RKO (cell line): ENCODE results near the gene NLRX1.
A peak's percentile ranks its signal among the peaks of the same experiment; 100 is the strongest.
"Not testable (repeated sequence)": the region's sequence is repeated elsewhere in the genome, so short reads cannot be mapped to it uniquely, and the experiment has no call there.

ENCODE experiments used
- DNase-seq: peaks from one replicate; pipeline ENCODE4 v3.0.0-alpha.2; 2016; ENCODE audit warnings: low spot score

NLRX1 gene

DNA sequence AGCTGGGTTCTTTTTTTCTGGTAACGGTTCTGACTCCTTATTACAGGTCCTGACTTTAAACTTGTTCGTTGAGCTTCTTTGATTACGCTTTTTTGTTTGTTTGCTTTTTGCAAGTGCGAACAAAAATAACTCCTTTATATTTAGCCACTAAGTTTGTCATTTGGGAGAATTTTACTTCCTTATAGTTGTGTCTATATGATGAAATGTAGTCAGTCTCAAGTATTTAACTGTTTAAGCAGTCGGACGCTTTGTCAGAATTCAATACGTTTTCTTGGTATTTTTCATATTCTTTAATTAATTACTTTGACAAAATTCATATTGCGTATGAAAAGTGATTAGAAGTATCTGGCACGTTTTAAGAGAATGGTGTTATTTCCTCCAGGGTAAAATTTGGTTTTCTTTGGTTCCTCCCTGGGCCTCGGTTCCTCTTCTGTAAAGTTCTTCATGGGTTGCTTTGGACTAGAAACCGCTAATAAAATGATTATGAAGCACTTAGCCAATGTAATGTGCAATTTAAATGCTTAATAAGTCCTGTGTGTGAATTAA lies 39.0 kb downstream of the NLRX1 start:
- DNase-seq, result no peak

- no peak for DNase-seq
These were observed 40.7 kb downstream of the NLRX1 start for GRCh38 chr11:119209186-119209585.

DNA sequence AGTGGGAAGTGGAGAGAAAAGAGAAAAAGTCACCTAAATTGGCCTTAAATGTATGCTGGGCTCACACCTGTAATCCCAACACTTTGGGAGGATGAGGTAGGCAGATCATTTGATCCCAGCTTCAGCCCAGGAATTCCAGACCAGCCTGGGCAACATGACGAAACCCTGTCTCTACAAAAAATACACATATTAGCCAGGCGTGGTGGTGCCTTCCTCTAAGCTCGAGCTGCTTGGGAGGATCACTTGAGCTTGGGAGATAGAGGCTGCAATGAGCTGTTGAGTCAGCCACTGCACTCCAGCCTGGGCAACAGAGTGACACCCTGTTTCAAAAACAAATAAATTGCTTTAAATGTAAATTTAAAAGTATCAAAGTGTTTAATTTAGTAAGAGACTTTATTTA lies 41.5 kb downstream of the NLRX1 start:
- DNase-seq, result no peak

DNA sequence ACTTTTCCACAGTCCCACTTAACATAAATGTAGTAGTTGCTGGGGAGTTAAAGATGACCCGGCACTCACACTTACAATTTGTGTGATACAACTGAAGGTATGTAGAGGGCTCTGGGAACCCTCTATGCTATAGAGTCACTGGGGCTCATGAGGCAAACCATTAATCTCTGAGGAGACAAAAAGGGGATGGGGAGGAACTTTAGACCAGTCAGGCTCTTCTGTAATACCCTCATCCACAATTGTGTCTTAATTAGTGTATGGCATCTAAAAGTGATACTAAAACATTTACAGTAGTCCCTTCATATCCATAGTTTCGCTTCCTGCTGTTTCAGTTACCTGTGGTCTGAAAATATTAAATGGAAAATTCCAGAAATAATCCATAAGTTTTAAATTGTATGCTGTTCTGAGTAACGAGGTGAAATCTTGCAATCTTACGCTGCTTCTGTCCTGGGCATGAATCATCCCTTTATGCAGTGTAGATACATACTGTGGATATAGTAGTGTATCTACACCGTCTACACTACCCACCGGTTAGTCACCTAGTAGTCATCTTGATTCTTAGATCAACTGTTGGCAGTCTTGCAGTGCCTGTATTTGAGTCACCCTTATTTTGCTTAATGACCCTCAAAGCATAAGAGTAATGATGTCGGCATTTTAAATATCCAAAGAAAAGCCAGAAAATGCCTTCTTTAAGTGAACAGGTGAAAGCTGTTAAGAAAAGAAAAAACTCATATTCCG lies 49.8 kb downstream of the NLRX1 start:
- DNase-seq, result peak; percentile 99

DNA sequence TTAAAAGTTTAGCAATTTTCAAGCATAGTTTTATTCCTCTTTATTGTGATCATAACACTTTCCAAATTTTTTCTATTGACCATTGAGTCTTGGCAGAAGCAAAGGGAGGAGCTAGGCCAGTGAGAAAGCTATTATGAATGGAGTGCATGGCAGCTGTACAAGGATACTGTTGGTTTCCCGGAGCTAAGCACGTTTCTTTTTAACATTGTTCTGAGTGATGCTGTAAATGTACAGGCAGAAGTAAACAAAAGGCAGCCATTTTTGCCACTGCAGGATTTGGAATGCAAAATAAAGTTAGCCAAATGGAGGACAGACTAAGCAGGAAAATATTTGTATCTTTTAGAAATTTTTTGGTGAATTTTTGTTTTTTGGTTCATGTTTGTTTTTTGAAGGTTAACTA lies 53.8 kb downstream of the NLRX1 start:
- DNase-seq, result no peak

- DNase-seq, result no peak
These were observed 54.4 kb downstream of the NLRX1 start for GRCh38 chr11:119222891-119223290.

- no peak for DNase-seq
These were observed 55.3 kb downstream of the NLRX1 start for GRCh38 chr11:119223856-119224255.

GRCh38 chr11:119228535-119229287 lies 60.2 kb downstream of the NLRX1 start:
- DNase-seq, result not testable (repeated sequence)

DNA sequence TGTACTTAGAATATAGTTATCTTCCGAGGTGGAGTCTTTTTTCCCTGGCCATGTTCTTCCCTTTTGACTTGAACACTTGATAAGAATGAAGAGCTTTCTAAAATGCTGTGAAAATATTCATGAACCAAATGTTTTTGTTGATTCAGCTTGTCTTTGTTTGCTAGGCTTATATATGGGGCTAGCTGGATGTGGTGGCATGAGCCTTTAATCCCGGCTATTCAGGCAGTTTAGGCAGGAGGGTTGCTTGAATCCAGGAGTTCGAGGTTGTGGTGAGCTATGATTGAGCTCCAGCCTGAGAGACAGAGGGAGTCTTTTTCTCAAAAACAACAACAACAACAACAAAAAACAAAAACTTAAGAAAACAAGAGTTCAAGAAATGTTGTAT lies 60.8 kb downstream of the NLRX1 start:
- no peak for DNase-seq

DNA sequence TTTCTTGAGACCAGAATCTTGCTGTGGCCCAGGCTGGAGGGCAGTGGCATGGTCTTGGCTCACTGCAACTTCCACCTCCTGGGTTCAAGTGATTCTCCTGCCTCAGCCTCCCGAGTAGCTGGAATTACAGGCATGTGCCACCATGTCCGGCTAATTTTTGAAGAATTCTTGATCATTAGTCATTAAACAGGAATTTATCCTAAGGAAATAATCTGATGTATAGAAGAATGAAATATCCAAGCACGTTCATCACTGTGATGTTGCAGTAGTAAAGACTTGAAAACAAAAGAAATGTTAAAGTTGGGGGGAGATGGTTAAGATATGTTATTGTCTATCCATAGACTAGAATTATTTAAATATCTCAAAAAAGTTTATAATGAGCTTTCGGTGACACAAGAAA lies 61.2 kb downstream of the NLRX1 start:
- no peak for DNase-seq
